Mucosa of rectum (tissue), 2 donors: ENCODE results near the gene ANKRD53.

Experiments
- H3K27ac ChIP-seq, 2 donors: one replicate each; pipeline ENCODE4 v1.7.0; 2013; ENCODE audit warnings: inconsistent platforms in 2 of 2, low read depth in 2 of 2, low read length in 2 of 2
- H3K27me3 ChIP-seq, 2 donors: one replicate each; pipeline ENCODE4 v1.7.0; 2013; ENCODE audit warnings: low read length in 2 of 2; ENCODE audit not compliant: control insufficient read depth in 2 of 2, insufficient read depth in 2 of 2
- H3K36me3 ChIP-seq, 2 donors: one replicate each; pipeline ENCODE4 v1.7.0; 2013; ENCODE audit warnings: low read length in 2 of 2; ENCODE audit not compliant: control insufficient read depth in 2 of 2, insufficient read depth in 2 of 2
- H3K4me1 ChIP-seq, 2 donors: one replicate each; pipeline ENCODE4 v1.7.0; 2013; ENCODE audit warnings: low read length in 2 of 2, mild to moderate bottlenecking in 1 of 2; ENCODE audit not compliant: control insufficient read depth in 2 of 2, insufficient read depth in 2 of 2
- H3K4me3 ChIP-seq, 2 donors: one replicate each; pipeline ENCODE4 v1.7.0; 2013; ENCODE audit warnings: low read length in 2 of 2
- H3K9ac ChIP-seq, 2 donors: one replicate each; pipeline ENCODE4 v1.7.0; 2013; ENCODE audit warnings: low read length in 2 of 2, low read depth in 1 of 2, mild to moderate bottlenecking in 1 of 2
- H3K9me3 ChIP-seq, 2 donors: one replicate each; pipeline ENCODE4 v1.7.0; 2013; ENCODE audit warnings: low read length in 2 of 2; ENCODE audit not compliant: control insufficient read depth in 2 of 2
- donor health status: healthy.
- donor health status: Normal muscosa, but diverticular disease.

ANKRD53 gene

DNA sequence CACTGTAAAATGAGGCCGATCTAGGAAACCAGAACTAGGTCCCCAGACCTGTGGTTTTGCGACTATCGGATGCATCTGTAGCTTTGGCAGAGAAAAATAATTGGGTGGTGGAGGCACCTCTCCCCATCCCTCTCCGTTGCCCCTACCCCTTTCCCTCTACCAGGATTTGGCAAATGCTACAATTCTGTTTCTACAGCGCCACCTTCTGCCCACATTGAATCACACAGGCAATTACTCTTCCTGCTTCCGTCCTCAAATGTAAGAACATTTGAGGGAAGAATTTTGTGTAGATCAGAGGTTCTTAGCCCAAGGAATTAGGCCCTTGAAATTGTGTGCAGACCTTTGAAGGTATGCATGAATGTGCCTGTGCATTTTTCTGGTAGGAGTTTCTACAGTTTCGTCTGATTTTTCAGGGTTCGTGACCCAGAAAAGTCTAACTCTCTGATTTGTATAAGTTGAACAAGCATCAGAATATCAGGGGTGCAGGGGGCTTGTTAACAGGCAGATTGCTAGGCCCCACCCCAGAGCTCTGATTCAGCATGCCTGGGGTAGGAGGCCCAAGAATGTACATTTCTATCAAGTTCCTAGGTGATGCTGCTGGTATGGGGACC lies 31.5 kb upstream of the ANKRD53 start:
- H3K36me3 ChIP-seq: no peaks in the 10 kb centered on the region
- no peaks in the 10 kb centered on the region for H3K9me3 ChIP-seq
- H3K27ac ChIP-seq: no peak overlapping the region
- peaks cover 2 to 5% of the 10 kb centered on the region in 2 donors for H3K4me1 ChIP-seq
- H3K27me3 ChIP-seq: peaks cover 15 to 16% of the 10 kb centered on the region in 2 donors
- H3K9ac ChIP-seq: no peak overlapping the region
- no peak overlapping the region for H3K4me3 ChIP-seq

DNA sequence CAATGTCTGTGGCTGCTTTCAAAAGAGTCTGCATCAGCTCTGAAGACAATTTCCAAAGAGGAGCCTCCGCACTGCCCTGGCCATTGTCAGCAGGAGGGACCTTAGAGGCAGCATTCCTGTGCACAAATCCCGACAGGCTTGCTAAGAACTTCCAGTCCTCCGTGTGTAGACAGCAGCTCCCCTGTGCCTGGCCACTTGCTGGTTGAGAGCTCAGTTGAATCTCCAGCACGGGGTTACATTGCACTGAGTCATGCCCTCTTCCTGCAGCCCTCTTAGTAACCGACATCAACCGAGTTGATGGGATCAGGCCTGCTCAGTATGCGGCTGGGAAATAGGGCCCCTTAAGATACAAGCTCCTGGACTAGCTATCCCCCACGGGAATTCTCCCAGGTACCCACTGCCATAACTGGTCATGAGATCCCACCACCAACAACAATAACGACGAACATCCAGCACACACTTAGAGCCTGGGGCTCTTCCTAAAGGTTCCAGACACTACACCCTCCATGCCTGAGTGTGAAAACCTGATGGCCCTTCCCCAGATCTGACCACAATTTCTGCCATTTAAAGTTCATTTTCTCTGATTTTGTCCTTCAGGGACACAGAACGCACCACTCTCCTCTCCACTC lies 30.8 kb upstream of the ANKRD53 start:
- Histone ChIP-seq H3K27ac (no peak overlapping the region), H3K36me3 (no peaks in the 10 kb centered on the region), H3K4me3 (peak overlapping the region in 1 of 2 donors; percentile 69), H3K9me3 (no peaks in the 10 kb centered on the region), H3K4me1 (peaks cover 2 to 5% of the 10 kb centered on the region in 2 donors), H3K27me3 (peaks cover 15 to 16% of the 10 kb centered on the region in 2 donors), H3K9ac (no peak overlapping the region)

DNA sequence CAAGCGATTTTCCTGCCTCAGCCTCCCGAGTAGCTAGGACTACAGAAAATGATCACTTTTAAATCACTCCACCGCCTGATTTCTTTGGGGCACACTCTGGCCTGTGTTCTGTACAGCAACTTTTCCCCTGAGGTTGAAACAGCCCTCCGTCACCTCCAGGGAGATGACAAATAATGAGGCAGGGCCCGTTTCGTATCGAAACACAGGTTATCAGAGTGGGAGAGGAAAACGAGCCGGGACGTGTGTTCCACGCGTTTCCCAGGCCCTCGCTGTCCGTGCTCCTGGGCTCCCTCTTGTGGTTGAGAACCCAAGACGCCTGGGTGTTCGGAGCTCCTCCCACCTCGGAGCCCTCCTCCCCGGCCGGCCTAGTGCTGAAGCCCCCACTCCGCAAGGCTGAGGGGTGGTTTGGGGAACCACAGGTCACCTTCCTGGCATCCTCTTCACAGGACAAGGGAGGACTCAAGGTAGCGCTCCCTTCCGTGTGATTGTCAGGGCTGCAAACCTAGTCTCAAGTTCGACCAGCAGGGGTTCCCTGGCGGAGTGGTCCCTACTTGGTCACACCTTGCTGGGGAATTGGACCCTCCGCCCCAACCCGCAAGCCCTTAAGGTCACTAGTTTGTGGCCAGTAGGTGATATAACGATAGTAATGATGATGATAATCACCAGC lies 30.0 kb upstream of the ANKRD53 start:
- H3K9me3 ChIP-seq: no peaks in the 10 kb centered on the region
- peaks cover 15 to 16% of the 10 kb centered on the region in 2 donors for H3K27me3 ChIP-seq
- no peak overlapping the region for H3K27ac ChIP-seq
- no peaks in the 10 kb centered on the region for H3K36me3 ChIP-seq
- peaks cover 2 to 5% of the 10 kb centered on the region in 2 donors for H3K4me1 ChIP-seq
- peak overlapping the region; percentile 53 to 69 for H3K4me3 ChIP-seq
- peak overlapping the region; percentile 24 to 25 for H3K9ac ChIP-seq

DNA sequence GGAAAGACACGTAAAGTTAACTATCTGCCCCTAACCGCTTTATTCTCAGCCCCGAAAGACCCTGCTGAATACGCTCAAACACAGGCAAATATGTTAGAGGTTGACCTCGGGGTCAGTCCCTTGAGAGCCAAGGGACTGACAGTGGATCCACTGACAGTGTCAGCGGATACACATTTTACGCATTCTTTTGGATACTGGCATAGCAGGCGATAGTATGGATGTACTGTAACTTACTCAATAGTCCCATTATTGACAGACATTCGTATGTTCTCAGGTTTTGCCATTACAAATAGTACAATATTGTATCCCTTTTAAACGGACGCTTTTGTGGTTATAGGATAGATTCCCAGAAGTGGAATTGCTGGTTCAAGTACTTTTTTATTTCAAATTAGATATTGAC lies 29.3 kb upstream of the ANKRD53 start:
- Histone ChIP-seq H3K4me1 (peaks cover 2 to 5% of the 10 kb centered on the region in 2 donors), H3K27ac (no peak overlapping the region), H3K36me3 (no peaks in the 10 kb centered on the region), H3K4me3 (no peak overlapping the region), H3K9me3 (no peaks in the 10 kb centered on the region), H3K27me3 (peaks cover 15 to 16% of the 10 kb centered on the region in 2 donors), H3K9ac (no peak overlapping the region)

DNA sequence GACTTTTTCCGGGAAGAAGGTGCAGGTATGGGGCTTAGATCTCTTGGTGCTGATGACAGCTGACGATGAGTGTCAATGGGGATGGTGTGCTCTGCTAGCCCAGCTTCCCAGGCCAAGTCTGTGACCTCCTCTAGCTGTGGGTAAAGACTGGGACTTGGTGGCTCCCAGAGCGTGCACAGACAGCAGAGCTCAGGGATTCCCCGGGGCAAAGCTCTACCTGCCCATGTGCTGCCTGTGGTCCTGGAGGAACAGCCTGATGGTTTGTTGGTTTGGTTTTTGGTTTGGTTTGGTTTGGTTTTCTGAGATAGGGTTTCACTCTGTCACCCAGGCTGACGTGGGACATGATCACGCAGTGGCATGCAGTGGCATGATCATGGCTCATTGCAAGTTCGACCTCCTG lies 23.5 kb upstream of the ANKRD53 start:
- no peaks in the 10 kb centered on the region for H3K4me1 ChIP-seq
- H3K4me3 ChIP-seq: no peak overlapping the region
- peaks cover 0 to 4% of the 10 kb centered on the region in 2 donors for H3K27me3 ChIP-seq
- no peak overlapping the region for H3K27ac ChIP-seq
- H3K36me3 ChIP-seq: no peaks in the 10 kb centered on the region
- no peak overlapping the region for H3K9ac ChIP-seq
- H3K9me3 ChIP-seq: no peaks in the 10 kb centered on the region

DNA sequence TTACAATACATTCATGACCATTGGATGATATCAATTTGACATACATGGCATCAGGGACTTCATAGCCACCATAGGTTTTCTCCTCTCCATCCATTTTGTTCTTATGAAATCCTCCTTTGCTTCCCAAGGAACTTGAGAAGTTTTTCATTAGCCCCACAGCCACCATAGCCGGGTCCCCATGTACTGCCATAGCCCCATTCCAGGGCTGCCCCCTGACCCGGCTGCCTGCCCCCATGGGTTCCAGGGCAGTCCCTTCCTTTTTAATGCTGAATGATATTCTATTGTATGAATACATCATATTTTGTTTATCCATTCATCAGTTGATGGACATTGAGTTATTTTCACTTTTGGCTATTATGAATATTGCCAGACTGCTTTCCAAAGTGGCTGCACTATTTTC lies 22.3 kb upstream of the ANKRD53 start:
- H3K27ac ChIP-seq: no peak overlapping the region
- no peak overlapping the region for H3K4me3 ChIP-seq
- H3K27me3 ChIP-seq: peaks cover 0 to 4% of the 10 kb centered on the region in 2 donors
- H3K4me1 ChIP-seq: no peaks in the 10 kb centered on the region
- H3K9me3 ChIP-seq: no peaks in the 10 kb centered on the region
- no peaks in the 10 kb centered on the region for H3K36me3 ChIP-seq
- H3K9ac ChIP-seq: no peak overlapping the region

DNA sequence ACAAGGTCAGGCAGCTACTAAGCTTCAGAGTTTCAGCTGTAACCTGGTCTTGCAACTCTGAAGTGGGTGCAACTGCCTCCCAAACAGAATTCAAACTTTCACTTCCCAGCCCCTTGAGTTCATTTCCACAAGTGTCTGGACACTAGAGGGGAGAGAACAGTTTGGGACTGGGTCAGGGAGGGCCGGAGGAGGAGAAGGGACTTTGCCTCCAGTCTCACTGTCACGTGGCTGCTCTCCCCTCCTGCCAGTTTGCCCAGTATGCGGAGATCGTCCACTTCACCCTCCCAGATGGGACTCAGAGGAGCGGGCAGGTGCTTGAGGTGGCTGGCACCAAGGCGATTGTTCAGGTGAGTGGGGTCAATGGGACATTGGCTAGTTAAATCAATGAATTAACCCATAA lies 20.6 kb upstream of the ANKRD53 start:
- H3K36me3 ChIP-seq: no peaks in the 10 kb centered on the region
- no peak overlapping the region for H3K9ac ChIP-seq
- no peaks in the 10 kb centered on the region for H3K9me3 ChIP-seq
- no peaks in the 10 kb centered on the region for H3K4me1 ChIP-seq
- H3K4me3 ChIP-seq: no peak overlapping the region
- no peak overlapping the region for H3K27ac ChIP-seq
- peaks cover 0 to 4% of the 10 kb centered on the region in 2 donors for H3K27me3 ChIP-seq

DNA sequence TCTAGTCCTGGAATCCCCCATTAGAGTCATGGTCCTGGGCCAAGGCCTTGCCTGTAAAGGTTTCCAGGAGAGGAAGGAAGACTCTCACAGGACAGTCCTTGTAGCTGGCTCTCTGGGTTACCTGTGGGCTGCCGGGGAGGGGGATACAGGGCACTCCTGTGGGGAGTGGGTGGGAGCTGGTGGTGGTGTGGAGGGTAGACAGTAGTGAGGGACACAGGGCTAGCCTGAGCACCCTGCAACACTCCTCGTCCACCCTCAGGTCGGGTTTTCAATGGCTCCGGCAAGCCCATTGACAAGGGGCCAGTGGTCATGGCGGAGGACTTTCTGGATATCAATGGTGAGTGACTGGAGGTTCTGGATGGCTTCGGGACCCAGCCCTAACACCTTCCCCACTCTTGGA lies 19.7 kb upstream of the ANKRD53 start:
- H3K4me3 ChIP-seq: no peak overlapping the region
- no peak overlapping the region for H3K9ac ChIP-seq
- no peaks in the 10 kb centered on the region for H3K9me3 ChIP-seq
- no peak overlapping the region for H3K27ac ChIP-seq
- H3K27me3 ChIP-seq: peaks cover 5 to 8% of the 10 kb centered on the region in 2 donors
- no peaks in the 10 kb centered on the region for H3K36me3 ChIP-seq
- no peaks in the 10 kb centered on the region for H3K4me1 ChIP-seq

DNA sequence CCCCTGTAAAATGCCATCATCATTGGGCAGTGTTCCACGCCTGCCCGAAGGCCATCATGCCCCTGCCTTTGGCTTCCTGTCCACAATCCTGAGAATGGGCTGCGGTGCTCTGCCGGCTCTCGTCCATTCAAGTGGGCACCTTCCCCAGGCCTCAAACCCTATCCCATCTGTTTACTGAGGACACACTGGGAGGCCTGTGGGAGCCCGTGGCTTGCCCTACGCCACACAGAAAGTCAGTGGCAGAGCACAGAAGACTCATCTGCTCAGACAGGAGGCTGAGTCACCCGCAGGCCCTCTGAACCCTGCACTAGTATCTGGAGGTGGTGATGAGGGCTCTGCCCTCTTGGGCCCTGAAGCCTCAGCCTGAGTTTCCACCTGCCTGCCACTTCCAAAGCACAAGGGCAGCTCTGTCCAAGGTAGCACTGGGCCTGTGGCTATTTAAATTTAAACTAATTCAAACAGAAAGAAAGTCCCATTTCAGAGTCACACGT lies 19.1 kb upstream of the ANKRD53 start:
- Histone ChIP-seq H3K36me3 (no peaks in the 10 kb centered on the region), H3K9ac (no peak overlapping the region), H3K27me3 (peaks cover 8 to 10% of the 10 kb centered on the region in 2 donors), H3K4me1 (no peaks in the 10 kb centered on the region), H3K27ac (no peak overlapping the region), H3K4me3 (no peak overlapping the region), H3K9me3 (no peaks in the 10 kb centered on the region)
